Right lobe of liver (tissue), 6 donors: Measurements from ENCODE around the gene KIF6. TPM values are rescaled to one million over a fixed set of nuclear protein-coding genes. Genes with fewer than 3 reads are reported as not detected.
A peak's percentile ranks its signal among the peaks of the same experiment; 100 is the strongest.
"Not testable (repeated sequence)": the region's sequence is repeated elsewhere in the genome, so short reads cannot be mapped to it uniquely, and the experiment has no call there.

ENCODE experiments used
- ATAC-seq, 4 donors: fragments of 200-7000 bp; cut with Tn5 transposase; one replicate each; pipeline ENCODE4 v1.9.1; 2020; ENCODE audit warnings: mild to moderate bottlenecking in 4 of 4, moderate library complexity in 4 of 4
- DNase-seq, 3 donors: peaks; one replicate each; pipeline ENCODE4 v3.0.0-alpha.2; 2020
- H3K27ac ChIP-seq, 3 donors: fragments of 200-600 bp; one replicate each; pipeline ENCODE4 v1.8.0; 2022
- H3K27me3 ChIP-seq, 2 donors: fragments of 200-600 bp; one replicate each; pipeline ENCODE4 v1.8.0; 2022
- H3K36me3 ChIP-seq, 4 donors: fragments of 200-600 bp; sonication (generic) in 1 of 4; one replicate each; pipeline versions ENCODE4 v1.5.1 to v1.8.0; 2017 to 2022; ENCODE audit warnings: control low read depth in 1 of 4
- H3K4me1 ChIP-seq, 4 donors: fragments of 200-600 bp; sonication (generic) in 1 of 4; one replicate each; pipeline versions ENCODE4 v1.5.1 to v1.8.0; 2017 to 2022; ENCODE audit warnings: control low read depth in 1 of 4
- H3K4me3 ChIP-seq, 3 donors: fragments of 200-600 bp; one replicate each; pipeline ENCODE4 v1.8.0; 2022
- H3K9me3 ChIP-seq, 4 donors: fragments of 200-600 bp; sonication (generic) in 1 of 4; one replicate each; pipeline versions ENCODE4 v1.5.1 to v1.8.0; 2017 to 2022; ENCODE audit warnings: control low read depth in 1 of 4
- CTCF ChIP-seq, 4 donors: fragments of 200-600 bp in 3 of 4; fragments of 450-650 bp in 1 of 4; IDR thresholded peaks; one replicate each; pipeline versions ENCODE4 v1.5.1 to v1.8.0; 2016 to 2022; ENCODE audit warnings: antibody characterized with exemption in 4 of 4, mild to moderate bottlenecking in 2 of 4
- POLR2A ChIP-seq: fragments of 450-650 bp; IDR thresholded peaks from one replicate; pipeline ENCODE4 v1.6.1; 2017; ENCODE audit warnings: antibody characterized with exemption, mild to moderate bottlenecking
- WGBS: methylation state at CpG from one replicate; pipeline ENCODE4 v1.1.6; 2018; ENCODE audit warnings: low coverage, low lambda C conversion rate; ENCODE audit not compliant: insufficient coverage; ENCODE audit errors: missing lambda C conversion rate; 5-methylcytosine and 5-hydroxymethylcytosine counted together
- intact Hi-C, 2 donors: fragments of 100-400 bp; cut with DNase I; formaldehyde crosslinking; loops; one replicate each; pipeline versions ENCODE4 v1.11.2 to v1.14.1; 2022
- total RNA-seq, 6 experiments: library from RNA; depleted of rRNA in 2 of 6; stranded (reverse); fragments of >200 nt in 2 of 6; fragmentation: NEBNext Ultra II Directional in 3 of 6; extraction: Animal tissue kit (Norgen Biotek cat#: 25700) in 3 of 6; gene quantifications; one replicate each; pipeline versions ENCODE4 v1.1.0 to v1.2.4, GENCODE V29; 2016 to 2023
- donor health status: DM: no; HTN: yes; CAD: no.
- donor health status: DM: no; HTN: no; CAD: no.
- donor health status: DM: no; HTN: no; CAD: no.
- donor health status: DM: no; HTN: yes; CAD: no.
- donor health status: DM: no; HTN: yes; CAD: no.

Gene KIF6
- total RNA-seq, 6 experiments from 2014 or later = 0.18 to 0.83 (median 0.37) TPM; not detected in 2

GRCh38 chr6:39733704-39734103, 8.5 kb upstream of the KIF6 start:
- DNase-seq = no peak
- no peak overlapping the region for H3K27ac ChIP-seq
- WGBS = 62% methylated on average over 2 of the region's 2 CpGs
- no peaks in the 10 kb centered on the region for H3K4me1 ChIP-seq
- TF ChIP-seq CTCF (IDR thresholded peaks at IDR 0.05) = no peak
- no peak for TF ChIP-seq POLR2A
- H3K27me3 ChIP-seq = no peaks in the 10 kb centered on the region
- H3K36me3 ChIP-seq = no peaks in the 10 kb centered on the region
- no peak for ATAC-seq
- no peak overlapping the region for H3K4me3 ChIP-seq
- no peaks in the 10 kb centered on the region for H3K9me3 ChIP-seq
- intact Hi-C loops = no loop called here

- TF ChIP-seq CTCF (IDR thresholded peaks at IDR 0.05) = no peak
- TF ChIP-seq POLR2A = no peak
- no peaks in the 10 kb centered on the region for H3K36me3 ChIP-seq
- DNase-seq = no peak
- no peak for ATAC-seq
- H3K27me3 ChIP-seq = no peaks in the 10 kb centered on the region
- H3K27ac ChIP-seq = no peak overlapping the region
- H3K4me3 ChIP-seq = no peak overlapping the region
- 85% methylated on average over 6 of the region's 6 CpGs for WGBS
- intact Hi-C loops = no loop called here
- H3K9me3 ChIP-seq = no peaks in the 10 kb centered on the region
- no peaks in the 10 kb centered on the region for H3K4me1 ChIP-seq
These were observed 6.4 kb upstream of the KIF6 start for GRCh38 chr6:39731565-39731964.

GRCh38 chr6:39729945-39730344, 4.7 kb upstream of the KIF6 start:
- DNase-seq (no peak), ATAC-seq (no peak)
- no peaks in the 10 kb centered on the region for H3K9me3 ChIP-seq
- no peaks in the 10 kb centered on the region for H3K4me1 ChIP-seq
- H3K36me3 ChIP-seq = no peaks in the 10 kb centered on the region
- H3K27ac ChIP-seq = no peak overlapping the region
- no peaks in the 10 kb centered on the region for H3K27me3 ChIP-seq
- TF ChIP-seq POLR2A (no peak), CTCF (IDR thresholded peaks at IDR 0.05) (no peak)
- intact Hi-C loops = no loop called here
- no peak overlapping the region for H3K4me3 ChIP-seq

- H3K27me3 ChIP-seq = no peaks in the 10 kb centered on the region
These were observed 407 bp upstream of the KIF6 start for GRCh38 chr6:39725632-39725997.

GRCh38 chr6:39723350-39723749, 1.9 kb downstream of the KIF6 start:
- H3K36me3 ChIP-seq, H3K27me3 ChIP-seq, H3K9me3 ChIP-seq, ATAC-seq, H3K4me1 ChIP-seq, H3K4me3 ChIP-seq, H3K27ac ChIP-seq, DNase-seq, intact Hi-C loops: not testable (repeated sequence)
- 82% methylated on average over 3 of the region's 4 CpGs for WGBS

More at GRCh38 chr6:39725632-39725997, 407 bp upstream of the KIF6 start:
- intact Hi-C loops = no loop called here
- Histone ChIP-seq H3K4me3 (peak overlapping the region in 1 of 3 donors; percentile 93), H3K9me3 (no peaks in the 10 kb centered on the region), H3K27ac (no peak overlapping the region), H3K4me1 (peaks cover 0 to 3% (median 0%) of the 10 kb centered on the region in 4 donors), H3K36me3 (no peaks in the 10 kb centered on the region)
- ATAC-seq (no peak), DNase-seq (no peak)
- TF ChIP-seq POLR2A (no peak), CTCF (IDR thresholded peaks at IDR 0.05) (no peak)
- WGBS = 54% methylated on average over 4 of the region's 14 CpGs
